Measurements from ENCODE around the gene IQGAP2.
"Not testable (repeated sequence)": the region's sequence is repeated elsewhere in the genome, so short reads cannot be mapped to it uniquely, and the experiment has no call there.

Gene IQGAP2

DNA sequence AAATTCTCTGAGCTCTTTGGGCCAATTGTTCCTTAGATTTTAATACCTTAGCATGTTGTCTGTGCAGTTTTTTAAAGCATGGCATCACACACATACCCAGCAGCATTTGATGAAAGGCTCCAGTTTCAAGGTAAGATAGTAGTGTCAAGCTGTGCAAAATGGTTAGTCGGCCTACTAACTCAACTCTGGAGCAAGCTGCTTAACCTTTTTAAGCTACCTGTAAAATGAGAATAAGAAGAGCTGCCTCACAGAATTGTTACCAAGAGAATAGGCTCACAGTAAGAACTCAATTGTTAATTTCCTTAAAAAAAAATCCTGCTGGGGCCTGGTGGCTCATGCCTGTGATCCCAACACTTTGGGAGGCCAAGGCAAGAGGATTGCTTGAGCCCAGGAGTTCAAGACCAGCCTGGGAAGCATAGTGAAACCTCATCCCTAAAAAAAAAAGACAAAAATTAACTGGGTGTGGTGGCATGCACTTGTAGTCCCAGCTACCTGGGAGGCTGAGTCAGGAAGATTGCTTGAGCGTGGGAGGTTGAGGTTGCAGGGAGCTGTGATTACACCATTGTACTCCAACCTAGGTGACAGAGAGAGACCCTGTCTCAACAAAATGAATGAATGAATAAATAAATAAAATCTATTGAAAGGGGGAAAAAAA is 96.5 kb downstream of the IQGAP2 start:
- no peak for DNase-seq (ENCODE audit: low read depth in 3 of 3)

DNA sequence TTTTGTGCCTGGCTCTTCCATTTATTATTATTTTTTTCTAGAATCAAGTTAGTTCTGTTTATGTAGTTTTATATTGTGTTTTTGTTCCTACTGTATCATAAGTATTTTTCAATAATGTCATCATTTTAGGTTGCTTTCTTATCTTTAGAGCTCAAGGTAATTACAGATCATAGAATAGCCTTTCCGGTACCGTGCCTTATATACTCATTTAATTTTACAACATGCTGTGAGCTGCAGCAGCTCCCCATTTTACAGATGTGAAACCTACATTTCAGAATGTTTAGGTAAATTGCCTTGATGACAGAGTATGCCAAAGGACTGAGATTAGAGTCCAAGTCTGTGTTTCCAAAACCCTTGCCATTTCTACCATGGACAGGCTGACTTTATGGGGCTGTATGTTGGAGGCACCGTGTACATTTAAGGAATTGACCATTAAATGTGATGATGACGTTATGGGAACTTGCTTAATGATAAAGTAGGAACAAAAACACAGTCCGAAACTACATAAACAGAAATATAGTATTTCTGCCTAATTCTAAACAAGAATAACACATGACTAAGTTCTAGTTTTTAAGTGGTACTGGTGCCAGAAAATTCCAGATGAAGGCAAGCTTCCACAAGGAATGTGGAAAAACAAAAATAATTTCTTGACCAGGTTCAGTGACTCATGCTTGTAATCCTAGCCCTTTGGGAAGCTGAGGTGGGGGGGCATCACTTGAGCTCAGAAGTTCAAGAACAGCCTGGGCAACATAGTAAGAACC is 97.7 kb downstream of the IQGAP2 start:
- DNase-seq (ENCODE audit: low read depth in 3 of 3) = no peak

DNA sequence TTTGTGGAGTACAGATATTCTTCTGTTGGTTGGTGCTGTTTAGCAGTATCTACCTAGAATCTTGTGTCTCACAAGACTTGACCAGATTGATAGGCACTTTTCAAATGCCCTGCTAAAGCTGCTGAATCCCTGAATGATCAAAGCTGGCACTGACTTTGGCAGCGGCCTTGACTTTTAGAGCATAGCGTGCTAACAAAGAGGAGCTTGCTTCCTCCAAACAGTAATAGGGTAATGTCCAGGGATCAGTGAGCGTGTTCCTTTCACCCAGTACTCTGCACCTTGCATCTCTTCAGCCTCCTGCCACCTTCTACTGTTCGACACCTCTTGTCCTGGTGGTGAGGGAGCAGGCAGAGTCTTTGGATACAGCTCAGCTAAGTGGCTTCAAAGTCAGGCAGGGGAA is 100.8 kb downstream of the IQGAP2 start:
- DNase-seq (ENCODE audit: low read depth in 3 of 3) = no peak

- no peak for DNase-seq (ENCODE audit: low read depth in 3 of 3)
These were observed 101.9 kb downstream of the IQGAP2 start for GRCh38 chr5:76504901-76505564.

GRCh38 chr5:76513476-76513875 is 110.4 kb downstream of the IQGAP2 start:
- no peak for DNase-seq (ENCODE audit: low read depth in 3 of 3)

GRCh38 chr5:76514292-76514691 is 111.2 kb downstream of the IQGAP2 start:
- DNase-seq (ENCODE audit: low read depth in 3 of 3) = no peak

GRCh38 chr5:76514713-76515112 is 111.6 kb downstream of the IQGAP2 start:
- DNase-seq (ENCODE audit: low read depth in 3 of 3) = no peak

DNA sequence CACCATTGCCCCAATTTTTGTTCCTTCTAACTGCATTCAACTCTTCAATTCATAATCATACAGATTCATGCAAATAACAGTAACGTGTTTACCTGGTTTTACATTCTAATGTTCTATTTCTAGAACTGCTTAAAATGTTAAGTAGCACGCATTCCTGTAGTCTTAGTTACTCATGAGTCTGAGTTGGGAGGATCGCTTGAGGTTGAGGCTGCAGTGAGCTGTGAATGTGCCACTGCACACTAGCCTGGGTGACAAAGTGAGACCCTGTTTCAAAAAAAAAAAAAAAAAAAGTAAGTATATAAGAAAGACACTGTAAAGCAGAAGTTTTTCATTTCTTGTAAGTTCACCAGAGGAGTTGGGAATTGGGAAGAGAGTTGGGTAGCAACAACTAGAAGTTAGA is 114.2 kb downstream of the IQGAP2 start:
- DNase-seq (ENCODE audit: low read depth in 3 of 3) = no peak

GRCh38 chr5:76518246-76518645 is 115.2 kb downstream of the IQGAP2 start:
- not testable (repeated sequence) for DNase-seq (ENCODE audit: low read depth in 3 of 3)

DNA sequence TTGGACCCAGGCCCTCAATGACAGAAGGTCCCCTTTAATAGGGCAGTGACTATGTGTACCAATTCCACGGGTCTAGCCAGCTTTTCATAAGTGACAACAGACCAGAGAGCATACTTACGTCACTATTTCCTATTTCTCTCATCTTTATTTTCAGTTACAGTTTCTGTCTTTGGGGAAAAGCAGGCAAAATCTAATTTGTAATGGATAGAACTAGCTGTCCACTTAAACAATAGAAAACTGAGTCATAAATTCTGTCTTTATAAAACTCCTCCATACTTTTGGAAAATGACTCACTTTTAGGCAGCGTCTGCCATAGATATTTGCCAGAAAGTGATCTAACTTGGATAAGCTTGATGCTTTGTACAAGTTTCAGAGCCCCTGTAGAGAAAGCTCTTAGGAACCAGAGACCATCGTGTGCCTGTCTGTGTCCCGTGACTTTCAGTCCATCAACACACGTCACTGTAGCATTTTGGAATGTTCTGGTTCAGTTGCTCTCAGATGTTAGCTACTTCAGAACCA is 118.2 kb downstream of the IQGAP2 start:
- DNase-seq (ENCODE audit: low read depth in 3 of 3) = no peak

DNA sequence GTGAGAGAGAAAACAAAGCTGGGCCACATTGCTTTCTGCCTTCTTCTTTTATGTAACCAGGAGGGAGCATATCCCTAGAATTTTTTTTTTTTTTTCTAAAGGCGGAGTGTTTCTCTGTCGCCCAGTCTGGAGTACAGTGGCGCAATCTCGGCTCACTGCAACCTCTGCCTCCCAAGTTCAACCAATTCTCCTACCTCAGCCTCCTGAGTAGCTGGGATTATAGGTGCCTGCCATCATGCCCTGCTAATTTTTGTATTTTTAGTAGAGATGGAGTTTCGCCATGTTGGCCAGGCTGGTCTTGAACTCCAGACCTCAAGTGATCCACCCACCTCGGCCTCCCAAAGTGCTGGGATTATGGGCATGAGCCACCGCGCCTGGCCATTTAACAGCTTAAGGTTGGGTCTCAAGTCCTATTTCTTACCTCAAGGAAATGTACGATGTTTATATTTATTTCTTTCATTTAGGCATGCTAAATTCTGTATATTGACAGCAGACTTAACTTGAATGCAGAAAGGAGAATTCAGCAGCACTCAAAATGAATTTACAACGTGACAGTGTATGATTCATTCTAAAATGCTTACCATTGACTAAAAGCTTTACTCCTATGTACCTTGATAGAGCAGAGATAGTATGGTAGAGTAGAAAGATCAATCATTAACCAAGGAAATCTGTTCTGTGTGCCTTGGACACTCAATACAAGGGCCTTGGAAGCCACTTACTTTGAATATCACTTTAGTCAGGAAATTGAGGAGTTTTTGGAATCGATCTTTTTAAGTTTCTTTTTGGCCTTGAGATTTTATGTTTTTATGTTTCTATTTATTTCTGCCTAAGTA is 119.2 kb downstream of the IQGAP2 start:
- no peak for DNase-seq (ENCODE audit: low read depth in 3 of 3)

- DNase-seq (ENCODE audit: low read depth in 3 of 3) = no peak
These were observed 121.2 kb downstream of the IQGAP2 start for GRCh38 chr5:76524101-76524835.

DNA sequence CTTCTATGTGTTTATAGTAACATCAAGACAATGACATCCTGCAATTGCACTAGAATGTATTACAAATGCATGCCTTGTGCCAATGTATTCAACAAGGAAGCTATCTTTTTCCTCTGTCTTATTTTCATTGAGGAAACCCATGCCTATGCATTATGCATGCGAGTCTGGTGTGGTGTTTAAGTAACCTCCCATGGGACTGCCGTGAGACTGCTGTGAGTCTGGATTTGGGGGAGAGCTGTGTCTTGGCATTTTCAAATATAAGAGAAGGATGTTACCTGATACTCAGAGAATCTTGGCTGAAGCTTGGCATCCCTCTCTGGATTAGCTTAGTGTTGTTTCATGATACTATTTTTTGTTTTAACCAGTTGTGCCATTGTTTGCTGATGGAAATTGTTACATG is 121.8 kb downstream of the IQGAP2 start:
- DNase-seq (ENCODE audit: low read depth in 3 of 3) = no peak

- DNase-seq (ENCODE audit: low read depth in 3 of 3) = no peak
These were observed 122.9 kb downstream of the IQGAP2 start for GRCh38 chr5:76525956-76526355.

DNA sequence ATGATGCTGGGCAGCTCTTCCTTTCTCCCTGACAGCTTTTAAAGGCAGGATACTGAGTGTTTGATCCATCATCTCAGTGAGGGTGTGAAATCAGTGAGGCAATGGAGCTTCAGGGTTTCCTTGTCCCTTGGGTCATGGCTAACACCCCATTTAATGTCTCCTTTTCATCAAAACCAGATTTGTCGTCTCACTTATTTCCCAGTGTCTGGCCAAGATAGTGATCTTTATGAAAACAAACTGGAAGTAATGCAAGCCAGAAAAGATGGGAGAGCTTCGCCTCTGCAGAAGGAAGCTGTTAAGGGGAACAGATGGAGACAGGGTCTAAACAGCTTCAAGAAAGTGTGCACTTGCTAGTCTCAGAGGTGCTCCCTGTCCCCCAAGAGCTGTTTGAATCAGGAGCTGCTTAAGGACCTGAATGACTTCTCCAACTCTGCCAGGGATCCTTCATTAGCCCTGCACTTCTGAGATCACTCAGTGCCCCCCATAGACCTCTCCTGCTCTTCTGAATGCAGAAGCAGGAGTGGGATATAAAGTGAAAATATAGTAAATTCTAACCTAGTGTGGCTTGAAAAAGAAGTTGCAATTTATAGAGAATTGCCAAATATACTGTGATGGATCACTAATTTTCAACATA is 124.0 kb downstream of the IQGAP2 start:
- DNase-seq (ENCODE audit: low read depth in 3 of 3) = no peak

DNA sequence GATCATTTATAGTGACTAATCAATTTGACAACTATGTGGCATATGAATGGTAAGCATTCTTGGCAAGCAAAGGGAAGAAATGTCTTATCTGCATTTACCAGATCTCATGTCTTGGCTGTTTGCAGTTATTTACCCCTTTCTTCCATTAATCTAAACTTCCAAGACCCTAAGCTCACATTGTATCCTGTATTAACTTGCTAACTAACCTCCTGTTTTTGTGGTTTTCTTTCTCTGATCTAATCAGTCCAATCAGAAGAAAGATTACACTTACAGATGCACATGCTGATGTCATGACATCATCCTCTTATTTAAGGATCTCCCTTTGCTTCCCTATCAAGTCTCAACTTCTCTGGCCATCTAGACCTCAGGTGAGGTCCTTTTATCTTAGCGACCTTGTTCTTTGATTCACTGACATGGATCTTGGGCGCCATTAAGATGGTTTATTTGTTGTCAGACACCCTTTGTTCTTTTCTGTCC is 124.6 kb downstream of the IQGAP2 start:
- DNase-seq (ENCODE audit: low read depth in 3 of 3) = no peak

GRCh38 chr5:76528547-76529331 is 125.7 kb downstream of the IQGAP2 start:
- DNase-seq (ENCODE audit: low read depth in 3 of 3) = no peak

DNA sequence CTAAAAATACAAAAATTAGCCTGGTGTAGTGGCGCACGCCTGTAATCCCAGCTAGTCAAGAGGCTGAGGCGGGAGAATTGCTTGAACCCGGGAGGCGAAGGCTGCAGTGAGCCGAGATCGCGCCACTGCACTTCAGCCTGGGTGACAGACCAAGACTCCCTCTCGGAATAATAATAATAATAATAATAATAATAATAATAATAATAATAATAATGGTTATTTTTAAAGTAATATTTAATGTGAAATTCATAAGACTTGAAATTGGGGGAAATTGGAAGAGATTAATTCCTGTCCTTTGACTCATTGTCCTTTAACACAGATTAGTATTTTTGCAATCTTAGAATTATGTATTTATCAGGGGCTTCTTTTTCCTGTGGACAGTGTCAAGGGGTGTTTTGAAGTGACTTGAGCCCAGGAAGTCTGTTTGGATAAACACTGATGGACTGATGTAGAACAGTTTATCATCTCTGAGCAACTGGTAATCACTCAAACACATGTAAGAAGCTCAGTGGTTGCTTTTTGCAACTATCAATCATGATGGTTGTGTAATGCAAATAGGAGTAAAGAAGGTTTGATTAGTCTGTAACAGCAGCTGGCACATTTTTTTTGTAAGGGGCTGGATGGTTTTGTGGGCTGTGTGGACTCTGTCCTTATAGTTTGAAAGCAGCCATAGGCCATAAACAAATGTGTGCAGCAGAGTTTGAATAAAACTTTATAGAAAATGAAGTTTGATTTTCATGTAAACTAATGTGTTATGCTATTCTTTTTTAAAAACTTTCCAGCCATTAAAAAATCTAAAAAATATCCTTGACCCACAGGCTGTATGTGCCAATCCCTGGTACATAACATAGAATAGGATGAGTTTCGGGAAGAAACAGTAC is 126.6 kb downstream of the IQGAP2 start:
- DNase-seq (ENCODE audit: low read depth in 3 of 3) = no peak

DNA sequence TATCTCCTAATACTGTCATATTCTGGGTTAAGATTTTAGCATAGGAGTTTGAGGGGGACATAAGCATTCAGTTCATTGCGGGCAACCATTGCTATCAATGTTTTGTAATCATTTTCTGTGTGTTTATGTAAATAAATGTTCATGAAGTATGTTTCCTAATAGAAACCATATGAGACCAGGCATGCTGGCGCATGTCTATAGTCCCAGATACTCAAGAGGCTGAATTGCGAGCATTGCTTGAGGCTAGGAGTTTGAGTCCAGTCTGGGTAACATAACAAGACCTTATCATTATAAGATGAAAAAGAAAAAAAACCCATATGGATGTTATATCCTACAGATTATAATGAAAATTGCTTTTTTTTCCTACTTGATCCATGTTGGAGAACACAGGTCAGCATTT is 129.0 kb downstream of the IQGAP2 start:
- DNase-seq (ENCODE audit: low read depth in 3 of 3) = no peak

Measured in stimulated activated CD4-positive, alpha-beta T cell treated with anti-CD3 and anti-CD28 coated beads, TNF-alpha, amount 100 ng/mL, for 4 hours (primary cell).